ENCODE results near the gene TMEM215. TPM values are rescaled to one million over a fixed set of nuclear protein-coding genes. Genes with fewer than 3 reads are reported as not detected.

TMEM215 gene
- total RNA-seq, 1 donor from 2014 or later, result not detected

DNA sequence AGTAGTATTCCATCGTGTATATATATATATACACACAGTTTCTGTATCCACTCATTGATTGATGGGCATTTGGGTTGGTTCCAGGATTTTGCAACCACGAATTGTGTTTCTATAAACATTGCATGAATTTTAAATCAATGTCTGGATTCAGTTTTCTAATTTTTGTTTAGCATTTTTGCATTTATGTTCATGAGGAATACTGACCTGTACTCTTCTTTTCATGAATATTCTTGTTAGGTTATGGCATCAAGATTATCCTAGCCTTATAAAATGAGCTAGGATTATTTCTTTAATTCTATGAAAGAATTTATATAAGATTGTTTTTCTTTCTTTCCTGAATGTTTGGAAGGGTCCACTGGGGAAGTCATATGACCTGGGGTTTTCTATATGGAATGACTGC, 35.3 kb upstream of the TMEM215 start:
- Histone ChIP-seq H3K27ac (no peak overlapping the region), H3K36me3 (no peaks in the 10 kb centered on the region), H3K4me2 (no peak overlapping the region), H3K9ac (no peak overlapping the region), H4K20me1 (ENCODE audit: low read depth) (no peaks in the 10 kb centered on the region), H2AFZ (replicated peaks) (no peak overlapping the region), H3K9me3 (ENCODE audit: low read depth) (no peaks in the 10 kb centered on the region), H3F3A (ENCODE audit: low read depth) (no peaks in the 10 kb centered on the region), H3K4me3 (no peak overlapping the region), H3K27me3 (no peaks in the 10 kb centered on the region), H3K79me2 (ENCODE audit: low read depth) (no peaks in the 10 kb centered on the region), H3K4me1 (no peaks in the 10 kb centered on the region)
- no peak overlapping the region for H3K4me3 Mint-ChIP-seq
- H3K9me3 Mint-ChIP-seq, result no peaks in the 10 kb centered on the region
- peaks cover 4% of the 10 kb centered on the region for H3K4me1 Mint-ChIP-seq
- peaks cover 2% of the 10 kb centered on the region for H3K27me3 Mint-ChIP-seq (ENCODE audit: insufficient read depth, low read depth)
- H3K36me3 Mint-ChIP-seq, result no peaks in the 10 kb centered on the region
- DNase-seq (ENCODE audit: low spot score), result no peak
- TF ChIP-seq EZH2 (IDR thresholded peaks at IDR 0.05) (no peak), EZH2phosphoT487 (IDR thresholded peaks at IDR 0.05) (no peak)
- TF ChIP-seq, protein P1, sequence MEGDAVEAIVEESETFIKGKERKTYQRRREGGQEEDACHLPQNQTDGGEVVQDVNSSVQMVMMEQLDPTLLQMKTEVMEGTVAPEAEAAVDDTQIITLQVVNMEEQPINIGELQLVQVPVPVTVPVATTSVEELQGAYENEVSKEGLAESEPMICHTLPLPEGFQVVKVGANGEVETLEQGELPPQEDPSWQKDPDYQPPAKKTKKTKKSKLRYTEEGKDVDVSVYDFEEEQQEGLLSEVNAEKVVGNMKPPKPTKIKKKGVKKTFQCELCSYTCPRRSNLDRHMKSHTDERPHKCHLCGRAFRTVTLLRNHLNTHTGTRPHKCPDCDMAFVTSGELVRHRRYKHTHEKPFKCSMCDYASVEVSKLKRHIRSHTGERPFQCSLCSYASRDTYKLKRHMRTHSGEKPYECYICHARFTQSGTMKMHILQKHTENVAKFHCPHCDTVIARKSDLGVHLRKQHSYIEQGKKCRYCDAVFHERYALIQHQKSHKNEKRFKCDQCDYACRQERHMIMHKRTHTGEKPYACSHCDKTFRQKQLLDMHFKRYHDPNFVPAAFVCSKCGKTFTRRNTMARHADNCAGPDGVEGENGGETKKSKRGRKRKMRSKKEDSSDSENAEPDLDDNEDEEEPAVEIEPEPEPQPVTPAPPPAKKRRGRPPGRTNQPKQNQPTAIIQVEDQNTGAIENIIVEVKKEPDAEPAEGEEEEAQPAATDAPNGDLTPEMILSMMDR (IDR thresholded peaks at IDR 0.05), result no peak
- H3K27ac Mint-ChIP-seq, result no peak overlapping the region

DNA sequence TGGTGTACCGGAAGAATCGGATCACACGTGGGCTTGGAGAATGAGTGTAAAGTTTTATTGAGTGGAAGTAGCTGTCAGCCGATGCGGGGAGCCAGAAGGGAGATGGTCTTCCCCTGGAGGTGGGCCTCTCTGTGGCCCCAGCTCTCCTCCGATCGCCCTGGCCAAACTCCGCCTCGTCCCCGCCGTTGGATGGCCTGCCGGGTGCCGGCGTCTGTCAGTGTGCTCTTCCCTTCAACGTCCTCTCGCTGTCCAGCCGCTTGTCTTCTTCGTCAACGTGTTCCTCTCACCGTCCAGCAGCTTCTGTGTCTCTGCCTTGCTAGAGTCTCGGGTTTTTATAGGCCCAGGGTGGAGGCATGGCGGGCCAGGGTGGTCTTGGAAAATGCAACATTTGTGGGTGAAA, 27.6 kb upstream of the TMEM215 start:
- Mint-ChIP-seq H3K9me3 (no peaks in the 10 kb centered on the region), H3K4me3 (no peak overlapping the region), H3K36me3 (no peaks in the 10 kb centered on the region), H3K27me3 (ENCODE audit: insufficient read depth, low read depth) (no peaks in the 10 kb centered on the region), H3K4me1 (no peaks in the 10 kb centered on the region), H3K27ac (no peak overlapping the region)
- no peaks in the 10 kb centered on the region for H4K20me1 ChIP-seq (ENCODE audit: low read depth)
- TF ChIP-seq EZH2 (IDR thresholded peaks at IDR 0.05), result no peak
- TF ChIP-seq EZH2phosphoT487 (IDR thresholded peaks at IDR 0.05), result no peak
- TF ChIP-seq, protein P1 (IDR thresholded peaks at IDR 0.05), result no peak
- H3K27ac ChIP-seq, result no peak overlapping the region
- H3K79me2 ChIP-seq (ENCODE audit: low read depth), result no peaks in the 10 kb centered on the region
- no peak overlapping the region for H2AFZ ChIP-seq (replicated peaks)
- no peaks in the 10 kb centered on the region for H3K4me1 ChIP-seq
- H3K36me3 ChIP-seq, result no peaks in the 10 kb centered on the region
- H3K4me2 ChIP-seq, result no peak overlapping the region
- no peaks in the 10 kb centered on the region for H3K27me3 ChIP-seq
- DNase-seq (ENCODE audit: low spot score), result no peak
- H3K9me3 ChIP-seq (ENCODE audit: low read depth), result no peaks in the 10 kb centered on the region
- no peak overlapping the region for H3K9ac ChIP-seq
- no peak overlapping the region for H3K4me3 ChIP-seq
- no peaks in the 10 kb centered on the region for H3F3A ChIP-seq (ENCODE audit: low read depth)

DNA sequence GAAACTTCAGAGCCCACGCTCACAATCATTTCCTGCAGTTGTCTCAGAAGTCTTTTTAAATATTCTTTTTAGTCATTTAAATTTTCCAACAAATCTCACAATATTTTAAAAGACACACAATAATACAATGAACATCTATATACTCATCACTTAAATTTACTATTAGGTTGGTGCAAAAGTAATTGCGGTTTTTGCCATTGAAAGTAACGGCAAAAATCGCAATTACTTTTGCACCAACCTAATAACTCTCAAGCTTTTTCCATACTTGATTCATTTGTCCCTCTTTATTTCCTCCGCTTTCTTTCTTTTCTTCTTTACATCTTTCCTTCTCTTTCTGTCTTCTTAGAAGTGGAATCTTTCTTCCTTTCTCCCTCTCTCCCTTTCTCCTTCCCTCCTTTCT, 19.2 kb upstream of the TMEM215 start:
- no peak for DNase-seq (ENCODE audit: low spot score)
- H3K4me1 ChIP-seq, result no peaks in the 10 kb centered on the region
- no peak overlapping the region for H3K4me3 ChIP-seq
- Mint-ChIP-seq H3K4me3 (no peak overlapping the region), H3K4me1 (no peaks in the 10 kb centered on the region), H3K9me3 (no peaks in the 10 kb centered on the region), H3K36me3 (no peaks in the 10 kb centered on the region), H3K27me3 (ENCODE audit: insufficient read depth, low read depth) (peaks cover 3% of the 10 kb centered on the region), H3K27ac (no peak overlapping the region)
- H3K4me2 ChIP-seq, result no peak overlapping the region
- no peaks in the 10 kb centered on the region for H3K9me3 ChIP-seq (ENCODE audit: low read depth)
- TF ChIP-seq, protein P1 (IDR thresholded peaks at IDR 0.05), result no peak
- TF ChIP-seq EZH2 (IDR thresholded peaks at IDR 0.05) (no peak), EZH2phosphoT487 (IDR thresholded peaks at IDR 0.05) (no peak)
- no peaks in the 10 kb centered on the region for H3F3A ChIP-seq (ENCODE audit: low read depth)
- H3K27ac ChIP-seq, result no peak overlapping the region
- no peak overlapping the region for H2AFZ ChIP-seq (replicated peaks)
- no peaks in the 10 kb centered on the region for H3K27me3 ChIP-seq
- no peaks in the 10 kb centered on the region for H3K36me3 ChIP-seq
- no peaks in the 10 kb centered on the region for H3K79me2 ChIP-seq (ENCODE audit: low read depth)
- no peaks in the 10 kb centered on the region for H4K20me1 ChIP-seq (ENCODE audit: low read depth)
- no peak overlapping the region for H3K9ac ChIP-seq

Data from neural progenitor cell (in vitro differentiated cells).